Measurements from ENCODE around the gene SAMD4B. TPM values are rescaled to one million over a fixed set of nuclear protein-coding genes. Genes with fewer than 3 reads are reported as not detected.

Gene SAMD4B
- total and polyA plus RNA-seq, 7 donors = 28.4 to 83.6 (median 52.7) TPM

DNA sequence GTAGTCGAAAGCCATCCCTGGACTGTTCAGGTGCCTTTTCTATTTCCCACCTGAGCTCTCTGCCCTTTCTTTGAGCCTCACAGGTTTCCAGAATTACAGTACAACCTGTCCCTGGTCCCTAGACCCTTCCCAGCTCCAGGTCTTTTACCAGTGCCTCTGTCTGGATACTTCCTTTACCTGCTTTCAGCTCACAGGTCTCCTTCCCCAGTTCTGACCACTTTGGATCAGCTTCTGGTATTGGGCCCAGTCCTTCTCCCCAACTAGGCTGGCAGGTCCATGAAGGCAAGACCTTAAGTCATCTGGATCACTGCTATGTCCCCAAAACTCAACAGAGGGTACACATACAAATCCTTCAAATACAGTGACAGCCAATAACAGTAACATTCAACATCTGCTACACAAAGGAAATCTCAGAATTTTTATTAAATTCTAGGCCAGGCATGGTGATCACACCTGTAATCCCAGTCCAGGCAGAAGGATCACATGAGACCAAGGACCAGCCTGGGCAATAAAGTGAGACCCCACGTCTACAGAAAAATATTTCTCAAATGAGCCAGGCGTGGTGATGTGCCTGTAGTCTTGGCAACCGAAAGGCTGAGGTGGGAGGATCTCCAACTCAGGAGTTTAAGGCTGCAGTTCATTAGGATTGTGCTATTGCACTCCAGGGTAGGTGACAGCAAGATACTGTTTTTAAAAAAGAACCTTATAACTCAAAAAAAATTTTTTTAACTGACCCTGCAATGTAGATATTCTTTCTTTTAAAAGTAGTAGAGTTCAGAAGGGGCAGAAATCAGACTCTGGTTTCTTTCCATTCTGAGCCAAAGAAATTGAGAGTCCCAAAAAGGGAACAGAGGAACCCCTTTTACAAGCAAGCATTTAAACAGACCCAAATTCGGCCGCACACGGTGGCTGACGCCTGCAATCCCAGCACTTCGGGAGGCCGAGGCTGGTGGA is 92.2 kb downstream of the SAMD4B start:
- DNase-seq = no peak
- intact Hi-C loops (cut with DNase I) = loop anchor here (2.0 to 10.0 kb wide), 3 partner anchors 38 to 310 kb away; partner anchors contain the start of genes PAK4 and SAMD4B
- peaks cover 0 to 41% (median 32%) of the 10 kb centered on the region in 4 donors for H3K4me1 ChIP-seq
- no peak for TF ChIP-seq EP300 (IDR thresholded peaks at IDR 0.05)
- no peak for TF ChIP-seq POLR2A (IDR thresholded peaks at IDR 0.05)
- TF ChIP-seq POLR2AphosphoS5 (IDR thresholded peaks at IDR 0.05) = no peak
- TF ChIP-seq, protein P1, sequence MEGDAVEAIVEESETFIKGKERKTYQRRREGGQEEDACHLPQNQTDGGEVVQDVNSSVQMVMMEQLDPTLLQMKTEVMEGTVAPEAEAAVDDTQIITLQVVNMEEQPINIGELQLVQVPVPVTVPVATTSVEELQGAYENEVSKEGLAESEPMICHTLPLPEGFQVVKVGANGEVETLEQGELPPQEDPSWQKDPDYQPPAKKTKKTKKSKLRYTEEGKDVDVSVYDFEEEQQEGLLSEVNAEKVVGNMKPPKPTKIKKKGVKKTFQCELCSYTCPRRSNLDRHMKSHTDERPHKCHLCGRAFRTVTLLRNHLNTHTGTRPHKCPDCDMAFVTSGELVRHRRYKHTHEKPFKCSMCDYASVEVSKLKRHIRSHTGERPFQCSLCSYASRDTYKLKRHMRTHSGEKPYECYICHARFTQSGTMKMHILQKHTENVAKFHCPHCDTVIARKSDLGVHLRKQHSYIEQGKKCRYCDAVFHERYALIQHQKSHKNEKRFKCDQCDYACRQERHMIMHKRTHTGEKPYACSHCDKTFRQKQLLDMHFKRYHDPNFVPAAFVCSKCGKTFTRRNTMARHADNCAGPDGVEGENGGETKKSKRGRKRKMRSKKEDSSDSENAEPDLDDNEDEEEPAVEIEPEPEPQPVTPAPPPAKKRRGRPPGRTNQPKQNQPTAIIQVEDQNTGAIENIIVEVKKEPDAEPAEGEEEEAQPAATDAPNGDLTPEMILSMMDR (IDR thresholded peaks at IDR 0.05) = no peak
- WGBS, 2 donors = 31 to 58% methylated on average over 10 of the region's 10 CpGs
- H3K27ac ChIP-seq = peak overlapping the region; percentile 89 to 95 (median 91)
- peaks cover 17 to 32% (median 29%) of the 10 kb centered on the region in 4 donors for H3K36me3 ChIP-seq
- no peaks in the 10 kb centered on the region for H3K9me3 ChIP-seq
- H3K4me3 ChIP-seq = peak overlapping the region in 3 of 4 donors; percentile 90 to 99 (median 97)
- H3K27me3 ChIP-seq = peaks cover 0 to 3% (median 0%) of the 10 kb centered on the region in 3 donors

Small RNA genes within 50 kb of the gene (small RNA-seq; reads per million reads assigned to genes)
- gene AC011445.2 (0 to 0.51 (median 0.24) reads per million in 3 donors), gene MIR4530 (0 reads per million in 3 donors), gene RN7SL566P (0 reads per million in 3 donors)

Other genes with a start within 250 kb of the SAMD4B start
- 10 to 100 TPM in 2 of 4 donors, 1 to 10 TPM in 2; 6.2 to 27.1 (median 9.3) TPM for gene PAK4, start 216.6 kb upstream of the SAMD4B start, total RNA-seq
- gene PAK4, start 216.6 kb upstream of the SAMD4B start, polyA plus RNA-seq = 10 to 100 TPM; 42.1 to 62.0 (median 45.0) TPM
- gene NCCRP1, start 145.5 kb upstream of the SAMD4B start, total RNA-seq = under 1 TPM in 1 of 4 donors, not detected in 3; 0.41 TPM
- under 1 TPM in 2 of 3 donors, not detected in 1; 0.52 to 0.60 TPM for gene NCCRP1, start 145.5 kb upstream of the SAMD4B start, polyA plus RNA-seq
- not detected for gene SYCN, start 138.2 kb upstream of the SAMD4B start, total RNA-seq
- not detected for gene SYCN, start 138.2 kb upstream of the SAMD4B start, polyA plus RNA-seq
- gene IFNL3, start 97.4 kb upstream of the SAMD4B start, total RNA-seq = not detected
- gene IFNL3, start 97.4 kb upstream of the SAMD4B start, polyA plus RNA-seq = under 1 TPM in 1 of 3 donors, not detected in 2; 0.22 TPM
- not detected for gene IFNL4, start 93.6 kb upstream of the SAMD4B start, total RNA-seq
- gene IFNL4, start 93.6 kb upstream of the SAMD4B start, polyA plus RNA-seq = not detected
- not detected for gene IFNL2, start 74.0 kb upstream of the SAMD4B start, total RNA-seq
- not detected for gene IFNL2, start 74.0 kb upstream of the SAMD4B start, polyA plus RNA-seq
- not detected for gene IFNL1, start 46.0 kb upstream of the SAMD4B start, total RNA-seq
- gene IFNL1, start 46.0 kb upstream of the SAMD4B start, polyA plus RNA-seq = under 1 TPM in 1 of 3 donors, not detected in 2; 0.09 TPM
- 1 to 10 TPM in 3 of 4 donors, under 1 TPM in 1; 0.82 to 1.8 (median 1.2) TPM for gene LRFN1, start 21.6 kb upstream of the SAMD4B start, total RNA-seq
- gene LRFN1, start 21.6 kb upstream of the SAMD4B start, polyA plus RNA-seq = 1 to 10 TPM in 1 of 3 donors, under 1 TPM in 2; under 0.01 to 1.0 (median 0.23) TPM
- 10 to 100 TPM in 1 of 4 donors, 1 to 10 TPM in 3; 5.3 to 23.1 (median 8.6) TPM for gene GMFG, start 6.4 kb upstream of the SAMD4B start, total RNA-seq
- 10 to 100 TPM; 37.2 to 98.6 (median 56.5) TPM for gene GMFG, start 6.4 kb upstream of the SAMD4B start, polyA plus RNA-seq
- 10 to 100 TPM; 37.5 to 51.8 (median 43.5) TPM for gene PAF1, start 48.7 kb downstream of the SAMD4B start, total RNA-seq
- 10 to 100 TPM; 28.2 to 40.5 (median 37.2) TPM for gene PAF1, start 48.7 kb downstream of the SAMD4B start, polyA plus RNA-seq
- 10 to 100 TPM; 25.2 to 44.6 (median 33.7) TPM for gene MED29, start 49.0 kb downstream of the SAMD4B start, total RNA-seq
- 10 to 100 TPM; 22.8 to 33.5 (median 31.0) TPM for gene MED29, start 49.0 kb downstream of the SAMD4B start, polyA plus RNA-seq
- 100 to 1,000 TPM in 3 of 4 donors, 10 to 100 TPM in 1; 78.1 to 320 (median 190) TPM for gene ZFP36, start 64.4 kb downstream of the SAMD4B start, total RNA-seq
- 100 to 1,000 TPM; 112 to 298 (median 228) TPM for gene ZFP36, start 64.4 kb downstream of the SAMD4B start, polyA plus RNA-seq
- 10 to 100 TPM in 3 of 4 donors, 1 to 10 TPM in 1; 8.2 to 28.8 (median 12.5) TPM for gene PLEKHG2, start 70.2 kb downstream of the SAMD4B start, total RNA-seq
- 10 to 100 TPM in 1 of 3 donors, under 1 TPM in 2; 0.60 to 14.9 (median 0.69) TPM for gene PLEKHG2, start 70.2 kb downstream of the SAMD4B start, polyA plus RNA-seq
- 1,000 to 10,000 TPM; 1,648 to 4,043 (median 3,423) TPM for gene RPS16, start 93.5 kb downstream of the SAMD4B start, total RNA-seq
- gene RPS16, start 93.5 kb downstream of the SAMD4B start, polyA plus RNA-seq = 1,000 to 10,000 TPM; 2,119 to 4,564 (median 2,918) TPM
- 100 to 1,000 TPM in 2 of 4 donors, 10 to 100 TPM in 2; 72.1 to 104 (median 89.1) TPM for gene SUPT5H, start 103.2 kb downstream of the SAMD4B start, total RNA-seq
- 100 to 1,000 TPM in 1 of 3 donors, 10 to 100 TPM in 2; 52.3 to 112 (median 67.5) TPM for gene SUPT5H, start 103.2 kb downstream of the SAMD4B start, polyA plus RNA-seq
- gene TIMM50, start 138.4 kb downstream of the SAMD4B start, total RNA-seq = 10 to 100 TPM; 42.1 to 54.4 (median 46.8) TPM
- 10 to 100 TPM; 26.4 to 54.9 (median 37.9) TPM for gene TIMM50, start 138.4 kb downstream of the SAMD4B start, polyA plus RNA-seq
- under 1 TPM in 1 of 4 donors, not detected in 3; 0.36 TPM for gene DLL3, start 156.5 kb downstream of the SAMD4B start, total RNA-seq
- gene DLL3, start 156.5 kb downstream of the SAMD4B start, polyA plus RNA-seq = under 1 TPM in 1 of 3 donors, not detected in 2; 0.17 TPM
- not detected for gene SELENOV, start 172.7 kb downstream of the SAMD4B start, total RNA-seq
- gene SELENOV, start 172.7 kb downstream of the SAMD4B start, polyA plus RNA-seq = not detected
- 1 to 10 TPM; 3.9 to 7.7 (median 5.3) TPM for gene EID2B, start 190.4 kb downstream of the SAMD4B start, total RNA-seq
- gene EID2B, start 190.4 kb downstream of the SAMD4B start, polyA plus RNA-seq = 1 to 10 TPM in 2 of 3 donors, under 1 TPM in 1; 0.46 to 2.0 (median 1.8) TPM
- gene EID2, start 197.7 kb downstream of the SAMD4B start, total RNA-seq = 10 to 100 TPM in 3 of 4 donors, 1 to 10 TPM in 1; 9.7 to 16.4 (median 13.2) TPM
- 10 to 100 TPM in 1 of 3 donors, 1 to 10 TPM in 2; 7.6 to 10.7 (median 8.4) TPM for gene EID2, start 197.7 kb downstream of the SAMD4B start, polyA plus RNA-seq